ENCODE data around the gene ARL6IP5. TPM values are rescaled to one million over a fixed set of nuclear protein-coding genes. Genes with fewer than 3 reads are reported as not detected.

Gene ARL6IP5
- total RNA-seq, result 121 and 142 TPM in 2 replicates

GRCh38 chr3:69084326-69085167 is at the start of gene ARL6IP5:
Gene ARL6IP5, plus strand, starts transcription at chr3:69084937. Its CDS starts 111 bp downstream, at chr3:69085048.
- DNase-seq (ENCODE audit: low read depth, low spot score), result peak; percentile 82

- no peak for DNase-seq (ENCODE audit: low read depth, low spot score)
Measured at GRCh38 chr3:69044608-69045007, 40.1 kb upstream of the ARL6IP5 start.

- DNase-seq (ENCODE audit: low read depth, low spot score), result no peak
Measured at GRCh38 chr3:69048990-69049389, 35.7 kb upstream of the ARL6IP5 start.

GRCh38 chr3:69051756-69052471 is 32.8 kb upstream of the ARL6IP5 start, which contains the start of gene TMF1:
Gene TMF1, minus strand, starts transcription at chr3:69052333. Its CDS starts 247 bp downstream, at chr3:69052086.
- peak; percentile 98 for DNase-seq (ENCODE audit: low read depth, low spot score)

GRCh38 chr3:69052472-69052898 is 32.3 kb upstream of the ARL6IP5 start:
- DNase-seq (ENCODE audit: low read depth, low spot score), result no peak

GRCh38 chr3:69058180-69058946 is 26.4 kb upstream of the ARL6IP5 start:
- no peak for DNase-seq (ENCODE audit: low read depth, low spot score)

- no peak for DNase-seq (ENCODE audit: low read depth, low spot score)
Measured at GRCh38 chr3:69058947-69059224, 25.9 kb upstream of the ARL6IP5 start.

GRCh38 chr3:69059688-69060087 is 25.0 kb upstream of the ARL6IP5 start:
- no peak for DNase-seq (ENCODE audit: low read depth, low spot score)

GRCh38 chr3:69063636-69064035 is 21.1 kb upstream of the ARL6IP5 start:
- no peak for DNase-seq (ENCODE audit: low read depth, low spot score)

GRCh38 chr3:69065318-69065964 is 19.3 kb upstream of the ARL6IP5 start:
- no peak for DNase-seq (ENCODE audit: low read depth, low spot score)

- DNase-seq (ENCODE audit: low read depth, low spot score), result no peak
Measured at GRCh38 chr3:69066121-69066520, 18.6 kb upstream of the ARL6IP5 start.

- DNase-seq (ENCODE audit: low read depth, low spot score), result no peak
Measured at GRCh38 chr3:69072928-69073327, 11.8 kb upstream of the ARL6IP5 start.

GRCh38 chr3:69079269-69080159 is 5.2 kb upstream of the ARL6IP5 start:
- no peak for DNase-seq (ENCODE audit: low read depth, low spot score)

GRCh38 chr3:69080233-69080920 is 4.4 kb upstream of the ARL6IP5 start, which contains the start of gene UBA3:
Gene UBA3, minus strand, starts transcription at chr3:69080365. Its CDS starts 12 bp downstream, at chr3:69080353.
- peak; percentile 49 for DNase-seq (ENCODE audit: low read depth, low spot score)

- peak; percentile 24 for DNase-seq (ENCODE audit: low read depth, low spot score)
Measured at GRCh38 chr3:69081583-69082262, 3.0 kb upstream of the ARL6IP5 start.

GRCh38 chr3:69082361-69082760 is 2.4 kb upstream of the ARL6IP5 start:
- DNase-seq (ENCODE audit: low read depth, low spot score), result no peak

- peak; percentile 24 for DNase-seq (ENCODE audit: low read depth, low spot score)
Measured at GRCh38 chr3:69082805-69083204, 1.9 kb upstream of the ARL6IP5 start.

- DNase-seq (ENCODE audit: low read depth, low spot score), result no peak
Measured at GRCh38 chr3:69085168-69085832, 563 bp downstream of the ARL6IP5 start.
